HG02938 (cell line): ENCODE results near the gene TPRG1L.

Experiments used
- ATAC-seq: cut with Tn5 transposase; IDR thresholded peaks from one replicate; pipeline ENCODE4 v1.9.1; 2021; ENCODE audit warnings: mild to moderate bottlenecking, moderate library complexity; ENCODE audit not compliant: unreplicated experiment

TPRG1L gene

DNA sequence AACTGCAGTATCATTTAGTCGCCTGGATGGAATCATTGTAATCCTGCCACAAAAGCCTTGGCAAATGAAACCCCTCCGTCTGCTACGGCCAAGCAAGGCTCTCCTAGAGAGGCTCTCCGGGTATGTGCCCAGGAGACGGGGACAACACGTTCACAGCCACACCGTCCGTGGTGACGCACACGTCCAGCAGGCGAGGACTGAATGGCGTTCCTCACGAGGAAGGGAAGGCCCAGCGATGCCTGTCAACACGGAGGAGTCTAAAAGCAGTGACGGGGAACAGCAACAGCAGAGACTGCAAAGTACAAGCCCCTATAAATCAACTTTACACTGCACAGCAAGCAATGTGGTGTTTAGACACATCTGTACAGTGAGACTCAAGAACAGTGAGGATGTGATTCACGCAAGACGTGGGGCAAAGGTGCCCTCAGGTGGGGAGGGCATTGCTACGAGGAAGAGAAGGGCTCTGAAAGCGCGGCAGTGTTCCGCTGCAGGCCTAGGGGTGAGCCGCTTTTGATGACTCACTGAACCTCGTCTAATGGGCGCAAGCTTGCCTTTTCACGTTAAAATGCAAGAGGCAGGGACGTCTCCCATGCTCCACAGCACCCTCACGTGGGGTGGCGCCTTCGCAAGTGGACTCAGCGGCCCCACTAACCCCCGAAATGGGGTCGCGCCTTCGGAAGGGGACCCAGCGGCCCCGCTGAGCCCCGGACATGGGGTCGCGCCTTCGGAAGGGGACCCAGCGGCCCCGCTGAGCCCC lies 18.3 kb downstream of the TPRG1L start:
- no peak for ATAC-seq

DNA sequence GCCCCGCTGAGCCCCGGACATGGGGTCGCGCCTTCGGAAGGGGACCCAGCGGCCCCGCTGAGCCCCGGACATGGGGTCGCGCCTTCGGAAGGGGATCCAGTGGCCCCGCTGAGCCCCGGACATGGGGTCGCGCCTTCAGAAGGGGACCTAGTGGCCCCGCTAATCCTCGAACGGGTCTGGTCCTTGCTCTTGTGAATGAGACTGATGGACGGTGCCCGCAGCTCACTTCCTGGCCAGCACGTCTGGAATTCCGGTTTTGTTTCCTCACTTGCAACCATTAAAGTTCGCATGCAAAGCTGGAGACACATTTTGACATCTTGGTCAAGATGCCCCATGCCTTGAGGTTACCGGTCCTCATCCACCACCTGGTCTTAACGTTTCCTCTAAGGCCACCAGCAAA lies 19.5 kb downstream of the TPRG1L start:
- no peak for ATAC-seq

GRCh38 chr1:3645247-3645646 lies 20.4 kb downstream of the TPRG1L start:
- ATAC-seq = no peak

DNA sequence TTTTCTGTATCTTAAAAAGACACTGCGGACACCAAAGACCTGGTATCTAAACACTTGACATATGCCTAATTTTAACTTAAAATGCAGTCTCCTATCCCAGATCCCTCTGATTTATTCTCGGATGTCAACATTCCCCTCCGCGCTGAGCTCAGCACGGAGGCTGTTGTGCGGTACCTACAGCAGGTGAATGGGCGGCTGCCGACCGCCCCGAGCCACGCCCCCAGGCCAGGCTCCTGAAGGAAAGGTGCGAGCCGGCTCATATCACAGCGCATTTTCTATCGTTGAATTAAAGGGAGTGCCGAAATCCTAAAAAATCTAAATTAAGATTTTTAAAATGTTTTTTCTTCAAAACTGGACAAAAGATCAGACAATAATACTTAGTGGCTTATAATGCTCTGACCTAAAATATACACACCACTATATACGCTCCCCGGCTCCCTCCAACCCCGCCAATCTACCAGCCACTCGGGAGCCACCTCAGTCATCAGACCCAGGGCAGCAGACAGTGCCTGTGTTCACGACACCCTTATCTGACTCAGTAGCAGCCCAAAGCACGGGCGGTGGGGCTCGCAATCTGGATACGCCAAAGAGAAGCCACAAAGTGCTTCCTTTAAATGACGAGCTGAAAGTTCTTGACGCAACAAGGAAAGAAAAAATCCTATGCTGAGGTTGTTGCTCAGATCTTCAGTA lies 21.0 kb downstream of the TPRG1L start:
- no peak for ATAC-seq

GRCh38 chr1:3646596-3646995 lies 21.8 kb downstream of the TPRG1L start:
- ATAC-seq = no peak

DNA sequence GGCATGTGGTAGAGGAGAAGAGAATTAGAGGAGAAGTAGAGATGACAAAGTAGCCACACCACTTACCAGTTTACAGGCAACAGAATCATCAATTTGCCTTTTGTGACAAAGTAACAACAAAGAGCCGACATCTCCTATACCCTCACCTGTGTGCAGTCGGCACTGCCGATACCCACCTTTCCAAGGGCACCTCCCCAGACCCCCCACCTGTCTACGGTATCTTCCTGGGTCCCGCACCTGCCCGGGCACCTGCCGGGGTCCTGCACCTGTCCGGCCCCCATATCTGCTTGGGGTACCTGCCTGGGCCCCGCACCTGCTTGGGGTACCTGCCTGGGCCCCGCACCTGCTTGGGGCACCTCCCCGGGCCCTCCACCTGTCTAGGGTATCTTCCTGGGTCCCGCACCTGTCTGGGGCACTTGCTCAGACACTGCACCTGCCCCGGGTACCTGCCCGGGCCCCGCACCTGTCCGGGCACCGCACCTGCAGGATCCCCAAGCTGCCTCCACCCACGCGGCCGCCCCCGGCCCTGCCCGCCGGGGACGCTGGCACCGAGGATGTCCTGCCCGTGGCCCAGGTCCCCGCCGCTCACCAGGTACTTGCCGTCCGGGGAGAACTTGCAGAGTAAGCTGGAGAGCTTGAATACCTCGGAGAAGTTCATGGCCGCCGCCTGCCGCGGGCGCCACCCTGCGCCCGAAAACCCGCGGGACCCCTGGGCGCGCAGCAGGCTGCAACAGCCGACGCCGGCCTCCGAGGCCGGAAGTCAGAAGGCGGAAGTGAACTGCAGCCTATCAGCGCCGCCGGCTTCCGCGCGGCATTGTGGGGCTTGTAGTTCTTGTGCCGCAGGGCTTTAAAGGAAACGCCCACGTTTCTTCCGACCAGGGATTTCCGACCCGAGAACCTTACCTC lies 24.8 kb downstream of the TPRG1L start, which contains the start of gene WRAP73:
TSS of gene WRAP73 (minus strand) at position 762 of the 906 bp plus-strand sequence. CDS start at position 658, 104 bp downstream.
- ATAC-seq = peak; percentile 72

DNA sequence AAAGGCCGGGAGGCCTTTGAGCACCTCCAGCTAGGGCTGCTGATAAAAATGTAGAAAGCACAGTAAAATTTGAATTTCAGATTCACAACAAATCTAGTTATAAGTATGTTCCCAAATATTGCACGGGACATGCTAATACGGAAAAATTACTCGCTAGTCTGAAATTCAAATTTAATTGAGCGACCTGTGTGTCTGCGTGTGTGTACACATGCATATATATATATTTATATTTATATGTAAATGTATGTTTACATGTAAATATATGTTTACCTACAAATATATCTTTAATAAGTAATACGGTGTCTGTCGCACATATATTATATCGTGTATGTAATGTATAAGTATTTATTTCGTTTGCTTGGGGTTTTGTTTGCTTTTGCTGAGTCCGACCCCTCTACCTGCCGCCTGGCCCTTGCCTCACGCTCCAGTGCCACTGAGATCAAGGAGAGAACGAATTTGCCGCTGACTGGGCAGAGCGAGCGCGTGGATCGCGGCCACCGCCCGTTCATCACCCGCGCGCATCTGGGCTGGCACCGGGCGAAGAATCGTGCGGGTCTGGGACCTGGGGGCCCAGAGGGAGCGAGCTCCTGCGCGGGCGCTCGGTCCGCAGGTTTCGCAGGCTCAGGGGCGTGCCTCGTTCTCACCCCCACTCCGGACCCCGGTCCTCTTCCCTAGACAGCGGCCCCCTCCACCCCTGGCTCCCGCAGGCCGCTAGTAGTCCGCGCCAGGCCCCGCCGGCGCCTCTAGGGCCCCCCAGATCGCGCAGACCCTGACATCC lies 25.6 kb downstream of the TPRG1L start:
- no peak for ATAC-seq

DNA sequence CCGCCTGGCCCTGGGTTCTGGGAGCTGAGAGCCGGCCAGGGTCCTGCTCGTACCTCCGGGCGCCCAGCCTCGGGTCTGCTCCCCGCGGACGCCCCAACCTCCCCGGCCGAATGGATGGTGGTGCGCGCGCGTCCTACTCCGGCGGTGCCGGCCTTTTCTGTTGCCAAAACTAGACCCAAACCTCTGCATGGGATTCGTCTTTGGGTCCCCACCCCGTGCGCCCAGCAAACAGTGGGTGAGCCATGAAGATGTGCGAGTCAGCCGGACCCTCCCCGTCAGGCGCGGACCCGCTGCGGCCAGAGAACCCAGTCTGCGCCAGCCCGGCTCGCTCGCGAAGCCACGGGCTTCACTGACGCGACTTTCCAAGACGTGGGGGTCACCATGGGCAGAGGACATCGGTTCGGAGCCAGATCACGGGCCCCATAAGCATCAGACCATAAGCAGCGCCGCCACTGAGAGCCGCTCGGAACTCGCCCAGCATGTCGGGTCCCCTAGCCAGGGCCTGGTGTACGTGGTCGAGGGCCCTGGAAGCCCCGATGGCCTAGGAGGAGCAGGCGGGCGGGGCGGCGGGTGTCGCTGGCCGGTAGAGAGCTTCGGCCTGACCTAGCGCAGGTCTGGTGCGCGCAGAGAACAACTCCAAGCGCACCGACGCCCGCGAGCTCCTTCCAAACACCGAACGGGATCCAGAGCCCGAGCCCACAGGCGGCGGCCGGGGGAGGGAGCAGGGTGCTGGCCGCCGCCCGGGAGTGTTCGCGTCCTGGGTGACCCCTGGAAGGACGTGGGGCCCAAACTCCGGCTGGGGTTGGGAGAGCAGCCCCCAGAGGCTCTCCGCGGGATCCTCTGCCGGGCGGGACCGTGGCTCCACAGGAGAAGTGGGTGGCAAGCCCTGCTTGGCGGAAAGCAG lies 26.5 kb downstream of the TPRG1L start:
- no peak for ATAC-seq

GRCh38 chr1:3651930-3652547 lies 27.2 kb downstream of the TPRG1L start, which contains the start of gene TP73:
TSS of gene TP73 (plus strand) at chr1:3652516. CDS start at chr1:3682366, 29,850 bp downstream.
- ATAC-seq = no peak

DNA sequence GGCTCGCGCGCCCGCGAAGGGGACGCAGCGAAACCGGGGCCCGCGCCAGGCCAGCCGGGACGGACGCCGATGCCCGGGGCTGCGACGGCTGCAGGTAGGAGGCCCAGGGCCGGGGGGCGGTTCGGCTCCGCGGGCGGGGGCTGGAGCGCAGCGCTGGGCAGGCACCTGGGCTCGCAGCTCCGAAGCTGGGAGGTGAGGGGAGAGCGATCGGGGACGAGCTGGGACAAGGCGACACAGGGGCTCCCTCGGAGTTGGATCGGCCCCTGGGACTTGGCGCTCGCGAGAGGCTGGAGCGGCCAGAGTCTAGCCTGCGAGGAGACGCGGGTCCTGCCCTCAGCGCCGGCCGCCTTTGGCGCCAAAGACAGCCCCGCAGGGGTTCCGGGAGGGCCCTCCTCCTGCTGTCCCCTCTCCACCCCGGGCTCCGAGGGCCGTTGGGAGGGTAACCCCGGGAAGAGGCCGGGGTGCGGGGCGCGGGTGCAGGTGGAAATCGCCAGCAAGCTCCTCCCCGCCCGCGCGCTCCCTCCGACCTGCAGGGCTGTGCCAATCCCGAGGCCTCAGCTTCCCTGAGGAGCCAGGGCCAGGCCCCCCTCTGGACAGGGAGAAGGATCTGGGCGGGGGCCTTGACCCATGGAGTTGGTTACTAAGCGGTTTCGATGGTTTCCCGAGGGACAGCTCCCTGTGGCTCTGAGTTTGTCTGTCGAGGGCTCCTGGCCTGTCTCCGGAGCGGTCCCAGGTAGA lies 27.9 kb downstream of the TPRG1L start:
- no peak for ATAC-seq

GRCh38 chr1:3653286-3653618 lies 28.4 kb downstream of the TPRG1L start:
- ATAC-seq = no peak

GRCh38 chr1:3654549-3655281 lies 29.9 kb downstream of the TPRG1L start:
- ATAC-seq = no peak

DNA sequence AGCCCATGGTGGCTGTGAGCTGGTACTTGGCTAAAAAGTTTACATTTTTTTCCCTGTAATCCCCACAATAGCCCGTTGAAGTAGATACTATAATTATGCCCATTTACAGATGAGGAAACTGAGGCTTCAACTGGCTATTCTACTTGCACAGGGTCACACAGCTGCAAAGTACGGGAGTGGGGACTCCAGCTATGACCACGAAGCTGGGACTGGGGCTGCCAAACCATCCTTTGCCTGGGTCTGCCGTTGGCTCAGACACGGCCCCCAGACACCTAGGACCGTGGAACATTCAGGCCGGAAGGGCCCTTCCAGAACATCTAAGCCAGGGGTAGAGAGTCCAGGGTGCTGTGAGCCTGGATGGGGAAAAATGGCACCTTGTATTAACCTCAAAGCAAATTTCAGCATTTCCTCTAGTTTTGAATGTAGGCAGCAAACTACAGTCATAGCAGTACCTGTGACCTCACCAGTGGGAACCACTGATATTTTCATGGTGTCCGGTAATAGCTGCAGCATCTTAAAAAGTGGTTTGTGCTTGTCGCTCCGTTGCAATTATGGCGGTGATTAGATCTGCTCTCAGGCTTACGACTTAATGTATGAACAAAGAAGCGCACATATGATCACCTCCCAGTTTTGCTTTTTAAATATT lies 31.8 kb downstream of the TPRG1L start:
- peak; percentile 67 for ATAC-seq

DNA sequence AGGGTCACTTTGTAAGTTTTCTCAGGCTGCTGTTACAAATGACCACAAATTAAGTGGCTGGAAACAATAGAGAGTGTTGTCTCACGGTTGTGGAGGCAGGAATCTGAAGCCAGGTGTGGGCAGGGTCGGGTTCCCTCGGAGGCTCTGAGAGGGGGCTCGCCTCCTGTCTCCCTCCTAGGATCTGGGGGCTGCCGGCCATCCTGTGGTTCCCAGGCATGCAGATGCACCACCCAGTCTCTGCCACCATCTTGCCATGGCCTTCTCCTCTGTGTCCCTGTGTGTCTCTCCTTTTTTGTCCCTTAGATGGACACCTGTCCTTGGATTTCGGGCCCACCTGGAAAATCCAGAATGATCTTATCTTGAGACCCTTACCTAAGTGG lies 32.3 kb downstream of the TPRG1L start:
- ATAC-seq = no peak

- no peak for ATAC-seq
These were observed 32.9 kb downstream of the TPRG1L start for GRCh38 chr1:3657578-3658230.

GRCh38 chr1:3658231-3658615 lies 33.4 kb downstream of the TPRG1L start:
- ATAC-seq = no peak

DNA sequence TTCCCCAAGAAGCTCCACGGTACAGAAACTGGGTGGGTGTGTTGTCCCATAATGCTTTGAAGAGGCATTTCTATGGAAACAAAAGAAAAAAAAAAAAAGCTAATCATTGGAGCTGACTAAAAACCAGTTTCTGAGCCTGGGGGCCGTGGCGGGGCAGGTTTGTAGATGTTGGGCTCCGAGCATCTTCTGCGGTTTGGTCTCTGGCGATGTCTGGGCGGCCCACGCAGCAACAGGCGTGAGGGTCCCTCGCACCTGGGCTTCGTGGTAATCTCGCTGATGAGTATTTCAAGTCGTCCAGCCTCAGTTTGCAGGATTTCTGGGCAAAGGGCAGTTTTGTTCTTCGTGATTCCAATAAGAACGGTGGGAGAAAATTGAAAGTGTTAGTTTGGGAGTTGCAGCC lies 34.3 kb downstream of the TPRG1L start:
- no peak for ATAC-seq
